Endothelial cell of umbilical vein (primary cell): ENCODE results near the gene SYNCRIP. TPM values are rescaled to one million over a fixed set of nuclear protein-coding genes. Genes with fewer than 3 reads are reported as not detected.

Source experiments
- Bru-seq: library from RNA; stranded (reverse); fragments of 400-500 nt; gene quantifications from one replicate; lab custom pipeline; 2021; lab: Mats Ljungman, UMichigan
- BruChase-seq, 2 experiments: library from RNA; stranded (reverse); fragments of 400-500 nt; gene quantifications; one replicate each; lab custom pipeline; 2021; lab: Mats Ljungman, UMichigan
- BruUV-seq: library from RNA; stranded (reverse); fragments of 400-500 nt; replicated peaks from 2 replicates; lab custom pipeline; 2021; lab: Mats Ljungman, UMichigan
- CTCF ChIA-PET: fragments of 300-600, 350-600 bp; sonication (Branson Sonifier 250); formaldehyde crosslinking; loops from one replicate; lab custom pipeline; 2021; ENCODE audit warnings: antibody characterized with exemption, inconsistent platforms; lab: Charles Lee
- POLR2A ChIA-PET: fragments of 300-600, 350-600 bp; sonication (Branson Sonifier 250); formaldehyde crosslinking; loops from one replicate; lab custom pipeline; 2021; ENCODE audit warnings: antibody characterized with exemption, inconsistent platforms; lab: Charles Lee
- DNase-seq: peaks from one replicate; pipeline ENCODE4 v3.0.0-alpha.2; 2011; ENCODE audit warnings: low read depth, low spot score
- FAIRE-seq: peaks from 2 replicates; lab custom pipeline; 2011; peaks lifted over from hg19 to GRCh38; lab: Jason Lieb, UNC
- H2AFZ ChIP-seq: 2 replicates; pipeline ENCODE4 v1.6.0; 2012; ENCODE audit warnings: low read depth, low read length, control low read depth, inconsistent platforms
- H3K27ac ChIP-seq: 2 replicates; pipeline ENCODE4 v1.5.1; 2011; ENCODE audit warnings: low read depth, mild to moderate bottlenecking, control low read depth, low read length, moderate library complexity; ENCODE audit not compliant: insufficient read depth
- H3K27me3 ChIP-seq, 2 experiments: 2 replicates each; pipeline versions ENCODE4 v1.6.0 to v1.6.1; 2011; ENCODE audit warnings: low read length in 2 of 2, mixed read lengths in 1 of 2; ENCODE audit not compliant: control insufficient read depth in 2 of 2, insufficient read depth in 2 of 2
- H3K36me3 ChIP-seq, 2 experiments: 2 replicates in 1 of 2; 3 replicates in 1 of 2; pipeline ENCODE4 v1.5.1; 2011; ENCODE audit warnings: low read length in 2 of 2, mild to moderate bottlenecking in 1 of 2, moderate library complexity in 1 of 2; ENCODE audit not compliant: control insufficient read depth in 2 of 2, insufficient read depth in 2 of 2; ENCODE audit errors: extremely low read depth in 1 of 2
- H3K4me1 ChIP-seq: 3 replicates; pipeline ENCODE4 v1.5.1; 2011; ENCODE audit warnings: mild to moderate bottlenecking, low read length; ENCODE audit not compliant: control insufficient read depth, insufficient read depth; ENCODE audit errors: extremely low read depth
- H3K4me2 ChIP-seq: 2 replicates; pipeline ENCODE4 v1.6.1; 2011; ENCODE audit warnings: low read length, control low read depth, mixed read lengths; ENCODE audit not compliant: insufficient read depth
- H3K4me3 ChIP-seq, 3 experiments: fragments of 200-600 bp in 1 of 3; sonication (generic), shearing (Covaris generic) in 1 of 3; replicated peaks in 1 of 3; 2 replicates each; pipeline ENCODE4 v1.5.1; 2011 to 2016; ENCODE audit warnings: control low read depth in 3 of 3, low read length in 3 of 3, mild to moderate bottlenecking in 2 of 3, inconsistent platforms in 1 of 3, low read depth in 1 of 3, moderate library complexity in 1 of 3; ENCODE audit not compliant: insufficient read depth in 1 of 3
- H3K79me2 ChIP-seq: 2 replicates; pipeline ENCODE4 v1.6.0; 2012; ENCODE audit warnings: low read length, inconsistent platforms; ENCODE audit not compliant: control insufficient read depth, insufficient read depth
- H3K9ac ChIP-seq: replicated peaks from 2 replicates; pipeline ENCODE3; 2011; ENCODE audit warnings: low read length, control low read depth; ENCODE audit not compliant: insufficient read depth; ENCODE audit errors: extremely low read depth
- H3K9me1 ChIP-seq: replicated peaks from 3 replicates; pipeline ENCODE4 v1.6.0; 2011; ENCODE audit warnings: mild to moderate bottlenecking, low read length; ENCODE audit not compliant: control insufficient read depth, insufficient read depth; ENCODE audit errors: extremely low read depth
- H3K9me3 ChIP-seq: replicated peaks from 2 replicates; pipeline ENCODE4 v1.5.1; 2012; ENCODE audit warnings: low read length, inconsistent platforms; ENCODE audit not compliant: control insufficient read depth, insufficient read depth
- H4K20me1 ChIP-seq: replicated peaks from 2 replicates; pipeline ENCODE3; 2011; ENCODE audit warnings: mild to moderate bottlenecking, low read length; ENCODE audit not compliant: control insufficient read depth, insufficient read depth; ENCODE audit errors: extremely low read depth
- EZH2 ChIP-seq: IDR thresholded peaks from 2 replicates; pipeline ENCODE4 v1.6.1; 2012; ENCODE audit warnings: borderline replicate concordance, low read depth, mild to moderate bottlenecking, moderate library complexity, low read length, inconsistent platforms; ENCODE audit not compliant: severe bottlenecking
- GATA2 ChIP-seq: IDR thresholded peaks from 2 replicates; pipeline ENCODE4 v1.7.0; 2011; ENCODE audit warnings: low read depth, mild to moderate bottlenecking, moderate library complexity, mixed read lengths, low read length; ENCODE audit not compliant: insufficient read length, insufficient read depth
- JUN ChIP-seq: IDR thresholded peaks from 2 replicates; pipeline ENCODE4 v1.6.1; 2011; ENCODE audit warnings: borderline replicate concordance, low read depth; ENCODE audit not compliant: insufficient read length, insufficient read depth
- MYC ChIP-seq: IDR thresholded peaks from one replicate; pipeline ENCODE4 v1.6.1; 2011; ENCODE audit warnings: mild to moderate bottlenecking, low read depth, low read length
- POLR2A ChIP-seq: IDR thresholded peaks from 2 replicates; pipeline ENCODE4 v1.6.1; 2012; ENCODE audit warnings: low read depth, mild to moderate bottlenecking, control low read depth, low read length
- POLR2AphosphoS5 ChIP-seq: IDR thresholded peaks from 2 replicates; pipeline ENCODE4 v1.6.1; 2012; ENCODE audit warnings: low read depth, mild to moderate bottlenecking, control low read depth, low read length, moderate library complexity; ENCODE audit not compliant: insufficient read depth
- dilution Hi-C: fragments of 300-500 bp; cut with MboI; formaldehyde crosslinking; loops from one replicate; pipeline ENCODE4 v1.15.0; 2019; ENCODE audit warnings: low sequenced_read_pairs; ENCODE audit not compliant: extremely low pct_ligation_motif_present
- intact Hi-C: fragments of 100-400 bp; cut with micrococcal nuclease; formaldehyde crosslinking; loops from one replicate; pipeline ENCODE4 v1.10.0; 2022
- long read RNA-seq: library from polyadenylated mRNA; stranded (forward); transcript quantifications from one replicate; pipeline ENCODE4 v2.0.0, GENCODE V29; 2021
- polyA minus RNA-seq, 3 experiments: library from RNA; depleted of rRNA, polyadenylated mRNA; stranded (reverse); fragments of >200 nt; gene quantifications; 1 replicate in 1 of 3; 2 replicates in 2 of 3; pipeline ENCODE4 v1.2.3, GENCODE V29; 2011
- polyA plus RNA-seq, 4 experiments: library from polyadenylated mRNA; depleted of rRNA in 3 of 4; stranded (reverse) in 3 of 4; unstranded in 1 of 4; fragments of >200 nt; gene quantifications; 2 replicates each; pipeline versions ENCODE4 v1.2.1 to v1.2.3, GENCODE V29; 2011 to 2012; ENCODE audit warnings: missing spikeins in 1 of 4
- total RNA-seq: library from RNA; stranded (reverse); gene quantifications from 2 replicates; pipeline ENCODE4 v1.2.3, GENCODE V29; 2021
- TF ChIP-seq, protein P1 (sequence below): IDR thresholded peaks from 2 replicates; pipeline ENCODE4 v1.6.1; 2011; ENCODE audit not compliant: insufficient read depth, insufficient read length
- TF ChIP-seq, protein P2 (sequence below), 2 donors: IDR thresholded peaks; 1 replicate in 1 of 2; 2 replicates in 1 of 2; pipeline ENCODE4 v1.5.1; 2011; ENCODE audit warnings: low read length in 2 of 2, mild to moderate bottlenecking in 2 of 2, moderate library complexity in 2 of 2, control low read depth in 1 of 2, inconsistent platforms in 1 of 2, low read depth in 1 of 2; ENCODE audit not compliant: insufficient read depth in 1 of 2; ENCODE audit errors: extremely low read depth in 1 of 2

Gene SYNCRIP
- total RNA-seq (150 and 155 TPM in 2 replicates), polyA plus RNA-seq (6.8 and 16.3 TPM in 2 replicates), polyA minus RNA-seq (21.4 and 21.9 TPM in 2 replicates), Bru-seq, nascent RNA (percentile 99 among the genes with signal in this experiment), BruChase-seq, experiment 1, labeled RNA remaining after a 6-hour chase (percentile 98 among the genes with signal in this experiment), BruChase-seq, experiment 2, labeled RNA remaining after a 2-hour chase (percentile 98 among the genes with signal in this experiment)
- 23.8 and 31.4 TPM in 2 replicates for polyA plus RNA-seq (2011; cell fraction: cytosol; rRNA removed)
- 26.4 and 36.2 TPM in 2 replicates for polyA plus RNA-seq (2011; cell fraction: nucleus; rRNA removed)
- polyA plus RNA-seq (2012), result 103 and 191 TPM in 2 replicates
- polyA minus RNA-seq (2011; cell fraction: cytosol; rRNA and poly(A)+ RNA removed), result 22.9 TPM
- 44.2 and 46.1 TPM in 2 replicates for polyA minus RNA-seq (2011; cell fraction: nucleus; rRNA and poly(A)+ RNA removed)
- long read RNA-seq, full-length matches to known transcripts, result 222 of 265 reads
- long read RNA-seq, partial matches to known transcripts, result 26 of 265 reads
- long read RNA-seq, other reads (novel, unspliced or antisense), result 17 of 265 reads

DNA sequence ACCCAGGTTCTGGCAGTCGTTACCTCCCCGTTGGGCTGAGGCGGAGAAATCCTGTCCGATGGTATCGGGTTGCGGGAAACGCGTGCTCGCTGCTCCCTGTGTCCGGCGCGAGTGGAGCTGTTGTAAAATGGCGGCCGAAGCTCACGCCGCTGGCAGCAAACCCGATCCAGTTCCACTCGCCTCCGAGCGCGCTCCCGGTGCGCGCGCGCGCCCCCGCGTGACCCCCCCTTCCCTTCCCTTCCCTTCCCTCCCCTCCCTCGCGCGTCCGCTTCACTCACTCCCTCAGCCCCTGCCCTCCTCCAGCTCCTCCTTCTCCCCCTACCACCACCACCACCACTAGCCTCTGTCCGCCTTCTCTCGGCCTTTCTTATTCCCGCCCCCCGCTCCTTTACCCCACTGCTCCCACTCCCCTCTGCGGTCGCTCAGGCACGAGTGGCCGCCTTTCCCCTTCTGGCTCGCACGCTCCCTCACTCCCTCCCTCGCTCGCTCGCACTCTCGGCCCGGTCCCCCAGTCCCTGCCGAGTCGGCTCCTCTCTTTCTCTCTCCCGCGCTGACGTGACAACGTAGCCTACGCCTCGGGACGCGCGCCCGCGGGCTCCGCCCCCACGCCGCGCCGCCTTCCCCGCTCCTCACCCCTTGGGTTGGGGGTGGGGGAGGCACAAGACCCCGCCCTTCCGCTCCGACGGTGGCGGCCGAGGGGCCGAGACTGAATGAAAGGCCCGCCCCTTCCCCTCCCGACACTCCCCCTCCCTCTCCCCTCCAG lies at the start of gene SYNCRIP:
SYNCRIP (minus strand) TSS at position 113 of the 763 bp plus-strand sequence. CDS start 1,447 bp downstream, outside the sequence.
- dilution Hi-C loops, result no loop called here
- intact Hi-C loops, result loop anchor here (1.0 to 5.0 kb wide), 6 partner anchors 35 to 881 kb away; partner anchors contain the start of genes SNX14 and TBX18
- Histone ChIP-seq H3K27me3 (no peaks in the 10 kb centered on the region), H3K4me3 (peak within 1 kb of the TSS; percentile 87 to 91 (median 90)), H3K9me3 (no peaks in the 10 kb centered on the region), H3K27ac (peak within 1 kb of the TSS; percentile 100), H3K4me2 (peak within 1 kb of the TSS; percentile 100), H3K79me2 (peaks cover 48% of the 10 kb centered on the region), H3K4me1 (peaks cover 27% of the 10 kb centered on the region), H4K20me1 (peaks cover 5% of the 10 kb centered on the region), H2AFZ (peak within 1 kb of the TSS; percentile 85), H3K9me1 (no peaks in the 10 kb centered on the region), H3K9ac (peak within 1 kb of the TSS; percentile 99), H3K36me3 (peaks cover 5 to 11% of the 10 kb centered on the region in 2 experiments)
- DNase-seq (peak; percentile 99), FAIRE-seq (peak; percentile 79)
- no TSS peak for BruUV-seq
- CTCF ChIA-PET, result interaction anchor here (1.9 to 9.2 kb wide), 2 partner anchors 27 to 33 kb away, joined by 8 to 78 read pairs; no protein-coding TSS in a partner anchor
- no peak for TF ChIP-seq JUN
- TF ChIP-seq POLR2A, result peak; percentile 97
- TF ChIP-seq MYC, result peak; percentile 37
- TF ChIP-seq, protein P1, sequence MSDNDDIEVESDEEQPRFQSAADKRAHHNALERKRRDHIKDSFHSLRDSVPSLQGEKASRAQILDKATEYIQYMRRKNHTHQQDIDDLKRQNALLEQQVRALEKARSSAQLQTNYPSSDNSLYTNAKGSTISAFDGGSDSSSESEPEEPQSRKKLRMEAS, result no peak
- TF ChIP-seq POLR2AphosphoS5, result peak; percentile 98
- no peak for TF ChIP-seq EZH2
- TF ChIP-seq, protein P2, sequence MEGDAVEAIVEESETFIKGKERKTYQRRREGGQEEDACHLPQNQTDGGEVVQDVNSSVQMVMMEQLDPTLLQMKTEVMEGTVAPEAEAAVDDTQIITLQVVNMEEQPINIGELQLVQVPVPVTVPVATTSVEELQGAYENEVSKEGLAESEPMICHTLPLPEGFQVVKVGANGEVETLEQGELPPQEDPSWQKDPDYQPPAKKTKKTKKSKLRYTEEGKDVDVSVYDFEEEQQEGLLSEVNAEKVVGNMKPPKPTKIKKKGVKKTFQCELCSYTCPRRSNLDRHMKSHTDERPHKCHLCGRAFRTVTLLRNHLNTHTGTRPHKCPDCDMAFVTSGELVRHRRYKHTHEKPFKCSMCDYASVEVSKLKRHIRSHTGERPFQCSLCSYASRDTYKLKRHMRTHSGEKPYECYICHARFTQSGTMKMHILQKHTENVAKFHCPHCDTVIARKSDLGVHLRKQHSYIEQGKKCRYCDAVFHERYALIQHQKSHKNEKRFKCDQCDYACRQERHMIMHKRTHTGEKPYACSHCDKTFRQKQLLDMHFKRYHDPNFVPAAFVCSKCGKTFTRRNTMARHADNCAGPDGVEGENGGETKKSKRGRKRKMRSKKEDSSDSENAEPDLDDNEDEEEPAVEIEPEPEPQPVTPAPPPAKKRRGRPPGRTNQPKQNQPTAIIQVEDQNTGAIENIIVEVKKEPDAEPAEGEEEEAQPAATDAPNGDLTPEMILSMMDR (IDR thresholded peaks at IDR 0.05; ENCODE audit: extremely low read depth in 1 of 2, insufficient read depth in 1 of 2, low read depth in 1 of 2, low read length in 2 of 2), result no peak
- TF ChIP-seq GATA2, result no peak
- POLR2A ChIA-PET, result interaction anchor here (0.6 to 10.4 kb wide), 13 partner anchors 9 to 223 kb away, joined by 3 to 372 read pairs (median 4); partner anchors contain the start of gene SNX14
